Heart left ventricle (tissue), 13 donors: Measurements from ENCODE around the gene ARHGEF6.

Experiments
- CTCF ChIP-seq, 12 donors: fragments of 200-600 bp; sonication (generic) in 4 of 12; IDR thresholded peaks; one replicate each; pipeline versions ENCODE4 v1.5.0 to v1.8.0; 2018 to 2022; ENCODE audit warnings: antibody characterized with exemption in 12 of 12, mild to moderate bottlenecking in 5 of 12
- POLR2A ChIP-seq, 2 donors: fragments of 450-650 bp; IDR thresholded peaks; one replicate each; pipeline ENCODE4 v1.6.1; 2017; ENCODE audit warnings: antibody characterized with exemption in 2 of 2, mild to moderate bottlenecking in 2 of 2, moderate library complexity in 2 of 2
- donor health status: ischemic (EF 13 %, LVEDD 7.1; RV severe dilation, severe dysfunction).
- donor health status: DM: no; HTN: yes; CAD: no.
- donor health status: DM: no; HTN: no; CAD: no.
- donor health status: ischemic (EF 25% LVEDD 6.9; RV normal size, moderate dysfunction).
- donor health status: ischemic (EF 25% LVEDD 5.7; RV mildly dilated, moderate dysfunction).
- donor health status: ischemic (EF 35%, LVEDD 5.7; RV mildly dilated, moderate dysfunction).
- donor health status: nonischemic (EF 11% LVEDD 7.7; RV severe dilation, severe dysfunction).
- donor health status: DM: yes; HTN: yes; CAD: no.
- donor health status: PGD.
- donor health status: ischemic (EF 29% LVEDD 5.4; RV normal size, mild dysfunction).
- donor health status: nonischemic (EF 23%, LVEDD 6.1; RV moderate dilation, normal function).

GRCh38 chrX:136829413-136829812 is 48.7 kb upstream of the ARHGEF6 start:
- no peak for TF ChIP-seq POLR2A (IDR thresholded peaks at IDR 0.05)
- TF ChIP-seq CTCF (IDR thresholded peaks at IDR 0.05) = no peak
